Small intestine (tissue), 7 donors: ENCODE data around the gene N4BP3. TPM values are rescaled to one million over a fixed set of nuclear protein-coding genes. Genes with fewer than 3 reads are reported as not detected.

Experiments used
- DNase-seq, 2 donors: peaks; one replicate each; pipeline versions ENCODE4 v3.0.0 to v3.0.0-alpha.2; 2013
- FAIRE-seq: peaks from 2 replicates; lab custom pipeline; 2012; peaks lifted over from hg19 to GRCh38; lab: Jason Lieb, UNC
- H3K27ac ChIP-seq, 3 donors: one replicate each; pipeline ENCODE4 v1.5.1; 2013; ENCODE audit warnings: low read length in 2 of 3, mild to moderate bottlenecking in 2 of 3, control low read depth in 1 of 3, inconsistent platforms in 1 of 3, low read depth in 1 of 3, moderate library complexity in 1 of 3
- H3K27me3 ChIP-seq, 3 donors: one replicate each; pipeline ENCODE4 v1.6.1; 2013; ENCODE audit warnings: low read length in 3 of 3, inconsistent platforms in 1 of 3; ENCODE audit not compliant: control insufficient read depth in 3 of 3, insufficient read depth in 3 of 3
- H3K36me3 ChIP-seq, 3 donors: one replicate each; pipeline ENCODE4 v1.6.1; 2013; ENCODE audit warnings: low read length in 3 of 3, inconsistent platforms in 1 of 3, low read depth in 1 of 3, mild to moderate bottlenecking in 1 of 3, moderate library complexity in 1 of 3; ENCODE audit not compliant: control insufficient read depth in 3 of 3, insufficient read depth in 2 of 3
- H3K4me1 ChIP-seq, 3 donors: one replicate each; pipeline ENCODE4 v1.6.1; 2013; ENCODE audit warnings: low read length in 2 of 3, inconsistent platforms in 1 of 3, low read depth in 1 of 3, mild to moderate bottlenecking in 1 of 3, moderate library complexity in 1 of 3; ENCODE audit not compliant: control insufficient read depth in 3 of 3, insufficient read depth in 2 of 3
- H3K4me3 ChIP-seq, 3 donors: one replicate each; pipeline ENCODE4 v1.5.1; 2013; ENCODE audit warnings: low read length in 3 of 3, control low read depth in 1 of 3, inconsistent platforms in 1 of 3, low read depth in 1 of 3, mild to moderate bottlenecking in 1 of 3, moderate library complexity in 1 of 3
- H3K9me3 ChIP-seq, 2 donors: one replicate each; pipeline ENCODE4 v1.6.1; 2013; ENCODE audit warnings: low read depth in 1 of 2, low read length in 1 of 2; ENCODE audit not compliant: control insufficient read depth in 2 of 2, insufficient read depth in 1 of 2
- WGBS, 3 donors: extraction: QIAGEN DNeasy Blood & Tissue Kit; methylation state at CpG; one replicate each; pipeline ENCODE4 v1.1.7; 2013; 5-methylcytosine and 5-hydroxymethylcytosine counted together
- polyA plus RNA-seq, 4 donors: library from polyadenylated mRNA; stranded (reverse) in 3 of 4; unstranded in 1 of 4; fragments of 200-250 nt in 3 of 4; fragments of 120-200 nt in 1 of 4; gene quantifications; one replicate each; pipeline versions ENCODE4 v1.2.1 to v1.2.3, GENCODE V29; 2013
- donor health status: healthy with polysubstance abuse.
- donor health status: control.
- donor health status: control.
- donor health status: Bipolar disorder and iron deficiency.
- donor health status: healthy.

Gene N4BP3
- polyA plus RNA-seq, 4 donors: 0.22 to 2.1 (median 0.94) TPM

- 11 to 13% (median 12%) methylated on average over 28 of the region's 28 CpGs for WGBS, 3 donors
- Histone ChIP-seq H3K27me3 (peaks cover 0 to 46% (median 18%) of the 10 kb centered on the region in 3 donors), H3K4me1 (no peaks in the 10 kb centered on the region), H3K4me3 (peak overlapping the region in 1 of 3 donors; percentile 55), H3K9me3 (no peaks in the 10 kb centered on the region), H3K36me3 (no peaks in the 10 kb centered on the region), H3K27ac (no peak overlapping the region)
- DNase-seq (peak in 1 of 2 donors; percentile 25), FAIRE-seq (no peak)
Measured at GRCh38 chr5:178114325-178115135, 1.2 kb downstream of the N4BP3 start.

DNA sequence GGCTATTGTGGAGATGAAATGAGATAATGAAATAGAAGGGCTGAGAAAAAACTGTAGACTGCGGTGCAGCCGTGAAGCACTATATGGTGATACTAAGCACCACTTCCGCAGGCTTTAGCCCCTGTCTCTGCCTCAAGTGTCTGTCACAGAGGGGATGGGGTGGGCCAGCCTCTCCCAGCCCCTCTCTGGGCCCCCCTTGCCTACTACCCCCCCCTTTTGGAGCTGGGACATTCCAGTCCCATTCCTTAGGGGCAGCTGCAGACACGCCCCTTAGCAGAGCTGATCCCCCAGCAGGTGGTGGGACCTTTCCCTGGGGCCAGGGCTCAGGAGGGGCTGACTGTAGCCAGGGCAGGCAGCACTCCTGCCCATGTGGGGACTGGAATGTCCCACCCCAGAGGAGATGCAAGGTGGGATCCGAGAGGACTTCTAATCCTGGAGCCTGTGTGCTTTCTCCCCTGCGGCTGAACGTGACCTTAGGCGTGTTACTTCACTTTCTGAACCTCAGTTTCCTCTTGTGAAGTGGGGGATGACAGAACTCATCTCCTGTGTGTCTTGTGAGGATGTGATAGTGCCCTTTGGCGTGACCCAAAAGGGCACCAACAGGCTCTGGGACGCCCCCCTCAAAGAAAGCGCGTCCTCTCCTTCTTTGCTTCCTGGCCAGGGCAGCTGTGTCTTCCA is 1.9 kb downstream of the N4BP3 start:
- no peak overlapping the region for H3K27ac ChIP-seq
- no peaks in the 10 kb centered on the region for H3K4me1 ChIP-seq
- H3K9me3 ChIP-seq: no peaks in the 10 kb centered on the region
- DNase-seq (no peak), FAIRE-seq (no peak)
- no peak overlapping the region for H3K4me3 ChIP-seq
- peaks cover 0 to 46% (median 18%) of the 10 kb centered on the region in 3 donors for H3K27me3 ChIP-seq
- no peaks in the 10 kb centered on the region for H3K36me3 ChIP-seq
- 27 to 47% (median 34%) methylated on average over 12 of the region's 12 CpGs for WGBS, 3 donors

DNA sequence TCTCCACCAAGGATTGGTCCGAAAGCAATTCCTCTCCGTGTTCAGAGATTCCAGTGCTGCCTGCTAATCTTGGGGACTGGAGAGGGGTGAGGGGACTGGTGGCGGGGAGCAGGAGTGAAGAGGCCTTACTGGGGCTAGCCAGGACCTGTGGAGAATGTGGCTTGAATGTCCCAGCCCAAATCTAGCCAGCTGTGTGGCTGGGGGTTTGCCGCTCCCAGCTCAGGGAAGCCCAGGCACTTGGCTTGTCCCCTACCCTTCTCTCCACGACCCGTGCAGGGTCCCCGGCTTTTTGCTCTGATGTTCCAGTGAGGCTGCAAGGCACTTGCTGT is 2.4 kb downstream of the N4BP3 start:
- H3K4me3 ChIP-seq: no peak overlapping the region
- no peak overlapping the region for H3K27ac ChIP-seq
- no peak for FAIRE-seq
- H3K4me1 ChIP-seq: no peaks in the 10 kb centered on the region
- no peak for DNase-seq
- WGBS, 3 donors: 18 to 24% (median 23%) methylated on average over 6 to 7 of the region's 7 CpGs
- H3K27me3 ChIP-seq: peaks cover 0 to 46% (median 18%) of the 10 kb centered on the region in 3 donors
- no peaks in the 10 kb centered on the region for H3K9me3 ChIP-seq
- no peaks in the 10 kb centered on the region for H3K36me3 ChIP-seq

DNA sequence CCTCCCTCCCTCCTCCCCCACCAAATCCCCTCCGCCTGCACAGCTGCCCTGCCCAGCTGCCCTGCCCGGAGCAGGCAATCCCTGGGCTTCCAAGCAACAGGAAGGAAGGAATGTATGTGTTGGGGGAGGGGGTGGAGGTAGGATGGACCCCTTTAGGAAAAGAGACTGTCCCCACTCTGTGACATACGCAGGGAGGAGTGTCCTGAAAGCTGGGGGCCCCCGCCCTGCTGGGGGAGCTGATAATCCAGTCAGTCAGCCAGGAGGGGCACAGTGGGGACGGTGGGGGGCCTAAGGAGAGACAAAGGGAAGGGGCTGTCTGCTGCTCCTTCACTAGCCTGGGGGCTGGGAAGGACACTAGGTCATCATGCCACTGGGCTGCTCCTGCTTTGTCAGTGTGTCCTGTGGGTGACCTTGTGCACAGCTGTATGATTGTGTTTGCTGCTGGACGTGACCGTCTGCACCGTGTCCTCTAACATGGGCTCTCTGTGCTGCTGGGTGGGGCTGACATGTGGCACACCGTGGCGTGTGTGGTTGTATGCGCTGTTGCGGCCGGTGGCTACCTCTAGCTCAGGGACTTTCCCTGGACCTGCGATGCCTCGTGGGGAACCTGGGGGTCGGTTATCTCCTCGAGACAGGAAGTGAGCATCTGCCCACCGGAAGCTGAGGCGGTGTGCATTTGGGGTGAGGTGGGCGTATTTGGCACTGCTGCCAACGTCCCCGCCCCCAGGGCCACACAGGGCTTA is 3.0 kb downstream of the N4BP3 start:
- peaks cover 0 to 3% (median 0%) of the 10 kb centered on the region in 3 donors for H3K4me1 ChIP-seq
- peaks cover 0 to 46% (median 18%) of the 10 kb centered on the region in 3 donors for H3K27me3 ChIP-seq
- FAIRE-seq: no peak

DNA sequence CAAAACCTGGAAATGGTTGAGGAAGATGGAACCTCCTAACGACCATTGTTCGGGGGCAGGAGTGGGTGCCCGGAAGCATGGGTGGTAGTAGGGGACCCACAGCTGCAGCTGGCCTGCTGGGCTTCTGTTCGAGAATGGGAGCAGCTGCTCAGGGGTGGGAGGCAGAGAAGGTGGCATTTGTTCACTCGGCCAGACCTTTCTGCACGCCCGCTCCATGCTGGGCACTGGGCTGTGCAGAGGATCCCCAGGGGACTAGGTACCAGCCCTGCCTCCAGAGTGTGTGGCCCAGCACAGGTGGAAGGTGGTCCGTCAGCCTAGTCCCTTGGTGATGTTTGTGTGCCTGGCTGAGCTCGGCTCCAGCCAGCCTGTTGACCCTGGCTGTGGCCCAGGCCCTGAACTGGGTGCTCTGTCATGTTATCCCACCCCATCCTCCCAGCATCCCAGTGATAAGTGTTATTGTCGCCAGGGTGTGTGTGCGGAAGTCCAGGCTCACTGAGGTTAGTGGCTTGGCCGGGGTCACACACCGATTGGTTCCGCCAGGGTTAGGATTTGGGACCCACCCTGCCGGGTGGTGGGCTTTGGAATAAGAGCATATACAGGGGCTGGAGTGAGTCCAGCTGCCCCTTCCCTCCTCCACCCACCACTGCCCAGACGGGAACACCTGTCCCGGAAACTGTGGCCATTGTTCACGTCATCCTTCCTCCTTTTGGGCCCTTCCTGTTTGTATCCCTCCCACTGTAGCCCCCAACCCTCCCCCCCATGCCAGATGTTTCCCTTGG is 4.8 kb downstream of the N4BP3 start:
- Histone ChIP-seq H3K4me1 (peaks cover 0 to 6% (median 0%) of the 10 kb centered on the region in 3 donors), H3K27ac (no peak overlapping the region), H3K36me3 (peaks cover 0 to 2% (median 0%) of the 10 kb centered on the region in 3 donors), H3K27me3 (peaks cover 0 to 36% (median 18%) of the 10 kb centered on the region in 3 donors), H3K9me3 (no peaks in the 10 kb centered on the region), H3K4me3 (no peak overlapping the region)
- DNase-seq (no peak), FAIRE-seq (no peak)
- 70 to 77% (median 73%) methylated on average over 18 of the region's 18 CpGs for WGBS, 3 donors

More for the DNA sequence above, 3.0 kb downstream of the N4BP3 start:
- Histone ChIP-seq H3K27ac (no peak overlapping the region), H3K9me3 (no peaks in the 10 kb centered on the region), H3K36me3 (no peaks in the 10 kb centered on the region), H3K4me3 (no peak overlapping the region)
- 14 to 23% (median 18%) methylated on average over 21 to 22 of the region's 22 CpGs for WGBS, 3 donors
- no peak for DNase-seq

GRCh38 chr5:178119915-178120606 is 6.7 kb downstream of the N4BP3 start:
- Histone ChIP-seq H3K4me3 (no peak overlapping the region), H3K9me3 (no peaks in the 10 kb centered on the region), H3K4me1 (peaks cover 0 to 6% (median 0%) of the 10 kb centered on the region in 3 donors), H3K27me3 (peaks cover 0 to 22% (median 7%) of the 10 kb centered on the region in 3 donors), H3K36me3 (peaks cover 0 to 2% (median 0%) of the 10 kb centered on the region in 3 donors), H3K27ac (no peak overlapping the region)
- FAIRE-seq (no peak), DNase-seq (no peak)
- WGBS, 3 donors: 82 to 88% (median 85%) methylated on average over 26 to 27 of the region's 27 CpGs

DNA sequence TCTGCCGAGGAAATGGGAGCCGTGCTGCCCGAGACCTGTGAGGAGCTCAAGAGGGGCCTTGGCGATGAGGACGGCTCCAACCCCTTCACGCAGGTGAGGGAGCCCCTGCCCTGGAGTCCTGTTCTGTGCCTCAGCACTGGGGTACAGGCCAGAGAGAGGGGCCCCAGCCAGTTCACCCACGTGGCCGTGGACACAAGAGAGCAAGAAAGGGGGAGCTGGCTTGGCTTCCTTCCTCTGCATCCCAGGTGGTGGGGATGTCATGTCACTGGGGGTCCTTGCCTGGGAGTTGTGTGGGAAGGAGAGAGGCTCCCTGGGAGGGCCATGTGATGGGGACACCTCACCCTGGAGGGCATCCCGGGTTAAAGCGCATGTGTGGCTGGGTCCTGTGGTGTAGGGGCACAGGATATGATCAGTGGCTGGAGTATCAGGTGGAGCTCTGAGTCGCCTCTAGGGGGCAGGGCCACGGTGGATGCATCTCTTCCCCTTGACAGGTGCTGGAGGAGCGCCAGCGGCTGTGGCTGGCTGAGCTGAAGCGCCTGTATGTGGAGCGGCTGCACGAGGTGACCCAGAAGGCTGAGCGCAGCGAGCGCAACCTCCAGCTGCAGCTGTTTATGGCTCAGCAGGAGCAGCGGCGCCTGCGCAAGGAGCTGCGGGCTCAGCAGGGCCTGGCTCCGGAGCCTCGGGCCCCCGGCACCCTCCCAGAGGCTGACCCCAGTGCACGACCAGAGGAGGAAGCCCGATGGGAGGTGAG is 7.5 kb downstream of the N4BP3 start:
- DNase-seq (peak; percentile 85 to 92), FAIRE-seq (no peak)
- 25 to 29% (median 26%) methylated on average over 27 to 29 of the region's 29 CpGs for WGBS, 3 donors
- H3K4me3 ChIP-seq: peak overlapping the region in 2 of 3 donors; percentile 24 to 26
- no peaks in the 10 kb centered on the region for H3K9me3 ChIP-seq
- H3K36me3 ChIP-seq: peaks cover 0 to 2% (median 0%) of the 10 kb centered on the region in 3 donors
- peaks cover 0 to 6% (median 0%) of the 10 kb centered on the region in 3 donors for H3K4me1 ChIP-seq
- peak overlapping the region in 2 of 3 donors; percentile 21 to 42 for H3K27ac ChIP-seq
- H3K27me3 ChIP-seq: peaks cover 0 to 15% (median 4%) of the 10 kb centered on the region in 3 donors
